Bone marrow (tissue), 2 donors: Measurements from ENCODE around the gene SPATA4.
A peak's percentile ranks its signal among the peaks of the same experiment; 100 is the strongest.
"Not testable (repeated sequence)": the region's sequence is repeated elsewhere in the genome, so short reads cannot be mapped to it uniquely, and the experiment has no call there.

Source experiments
- DNase-seq, 2 donors: peaks; one replicate each; lab custom pipeline; 2025; lab: John Stamatoyannopoulos, UW

SPATA4 gene

GRCh38 chr4:176195184-176195978 lies at the start of gene SPATA4:
TSS of gene SPATA4 (minus strand) at chr4:176195585. CDS start at chr4:176195562, 23 bp downstream.
- DNase-seq = peak; percentile 65 to 91

- DNase-seq = no peak
Observed at GRCh38 chr4:176242764-176243347, 47.5 kb upstream of the SPATA4 start.

GRCh38 chr4:176241703-176242102 lies 46.3 kb upstream of the SPATA4 start:
- DNase-seq = no peak

- DNase-seq = no peak
Observed at GRCh38 chr4:176238826-176239225, 43.4 kb upstream of the SPATA4 start.

- no peak for DNase-seq
Observed at GRCh38 chr4:176238157-176238610, 42.8 kb upstream of the SPATA4 start.

- DNase-seq = no peak
Observed at GRCh38 chr4:176236946-176237345, 41.6 kb upstream of the SPATA4 start.

GRCh38 chr4:176230836-176231235 lies 35.5 kb upstream of the SPATA4 start:
- DNase-seq = no peak

- DNase-seq = no peak
Observed at GRCh38 chr4:176229645-176230044, 34.3 kb upstream of the SPATA4 start.

GRCh38 chr4:176226736-176227135 lies 31.4 kb upstream of the SPATA4 start:
- DNase-seq = no peak

- DNase-seq = no peak
Observed at GRCh38 chr4:176223561-176223960, 28.2 kb upstream of the SPATA4 start.

- no peak for DNase-seq
Observed at GRCh38 chr4:176222149-176222548, 26.8 kb upstream of the SPATA4 start.

GRCh38 chr4:176217510-176217909 lies 22.1 kb upstream of the SPATA4 start:
- DNase-seq = no peak

GRCh38 chr4:176212351-176212750 lies 17.0 kb upstream of the SPATA4 start:
- not testable (repeated sequence) for DNase-seq

GRCh38 chr4:176210579-176211296 lies 15.4 kb upstream of the SPATA4 start:
- DNase-seq = no peak

- no peak for DNase-seq
Observed at GRCh38 chr4:176210101-176210500, 14.7 kb upstream of the SPATA4 start.

GRCh38 chr4:176209535-176209934 lies 14.2 kb upstream of the SPATA4 start:
- DNase-seq = no peak

GRCh38 chr4:176207839-176208238 lies 12.5 kb upstream of the SPATA4 start:
- DNase-seq = no peak

- DNase-seq = no peak
Observed at GRCh38 chr4:176205299-176205698, 9.9 kb upstream of the SPATA4 start.

GRCh38 chr4:176198316-176198903 lies 3.0 kb upstream of the SPATA4 start:
- no peak for DNase-seq

- DNase-seq = no peak
Observed at GRCh38 chr4:176193938-176194337, 1.4 kb downstream of the SPATA4 start.

- DNase-seq = no peak
Observed at GRCh38 chr4:176193126-176193525, 2.3 kb downstream of the SPATA4 start.

GRCh38 chr4:176191974-176192373 lies 3.4 kb downstream of the SPATA4 start:
- no peak for DNase-seq
